ENCODE data around the gene EPHB2. TPM values are rescaled to one million over a fixed set of nuclear protein-coding genes. Genes with fewer than 3 reads are reported as not detected.

EPHB2 gene
- total and polyA plus RNA-seq, 9 donors: 10.7 to 31.7 (median 20.4) TPM

GRCh38 chr1:22812993-22813790, 102.6 kb downstream of the EPHB2 start:
- Histone ChIP-seq H3K27ac (ENCODE audit: low read length) (no peak overlapping the region), H3K4me3 (ENCODE audit: low read length) (no peak overlapping the region), H3K27me3 (ENCODE audit: control insufficient read depth, insufficient read depth, low read length) (no peaks in the 10 kb centered on the region), H3K36me3 (ENCODE audit: control insufficient read depth, insufficient read depth, low read length) (no peaks in the 10 kb centered on the region), H3K9me3 (replicated peaks; ENCODE audit: control insufficient read depth, low read depth, low read length) (no peaks in the 10 kb centered on the region), H3K4me1 (ENCODE audit: control insufficient read depth, insufficient read depth, low read length) (peaks cover 33% of the 10 kb centered on the region)
- WGBS (ENCODE audit: insufficient coverage): 91% methylated on average over 4 of the region's 7 CpGs
- no peak for DNase-seq

DNA sequence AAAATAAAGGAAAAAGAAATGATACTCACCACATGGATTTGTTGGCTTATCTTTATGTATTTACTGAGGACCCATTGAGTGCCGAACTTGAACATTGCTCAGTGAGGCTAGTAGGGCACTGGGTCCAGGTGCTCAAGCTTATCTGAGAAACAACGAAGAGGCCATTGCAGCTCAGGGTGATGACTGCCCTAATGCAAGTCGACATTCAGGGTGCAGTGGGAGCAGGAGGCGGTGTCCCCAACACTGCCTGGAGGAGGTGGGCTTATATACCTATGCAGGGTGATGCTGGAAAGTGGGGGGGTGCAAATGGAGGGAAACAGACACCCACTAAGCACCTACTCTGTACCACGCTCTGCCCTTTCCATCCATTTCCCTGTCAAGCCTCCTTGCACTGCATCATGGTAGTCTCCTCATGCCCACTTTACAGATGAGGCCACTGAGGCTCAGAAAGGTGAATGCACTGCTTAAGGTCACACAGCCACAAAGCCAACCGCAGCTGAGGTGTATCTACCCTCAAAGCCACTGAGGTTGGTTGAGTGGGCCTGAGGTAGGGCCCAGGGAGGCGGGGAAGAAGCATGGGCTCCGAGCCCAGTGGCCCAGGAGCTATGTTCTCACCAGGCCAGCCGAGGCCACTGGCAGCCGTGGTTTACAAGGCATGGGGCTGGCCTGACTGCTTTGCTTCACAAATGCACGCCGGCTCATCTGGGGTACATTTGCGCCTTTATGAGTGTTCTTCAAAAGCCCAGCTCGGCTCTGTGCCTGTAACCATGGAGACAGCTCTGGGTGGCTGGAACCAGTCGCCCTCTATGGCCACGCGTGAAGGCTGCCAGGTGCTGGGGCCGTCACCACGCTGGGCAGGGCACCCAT, 103.8 kb downstream of the EPHB2 start:
- peaks cover 29% of the 10 kb centered on the region for H3K4me1 ChIP-seq (ENCODE audit: control insufficient read depth, insufficient read depth, low read length)

DNA sequence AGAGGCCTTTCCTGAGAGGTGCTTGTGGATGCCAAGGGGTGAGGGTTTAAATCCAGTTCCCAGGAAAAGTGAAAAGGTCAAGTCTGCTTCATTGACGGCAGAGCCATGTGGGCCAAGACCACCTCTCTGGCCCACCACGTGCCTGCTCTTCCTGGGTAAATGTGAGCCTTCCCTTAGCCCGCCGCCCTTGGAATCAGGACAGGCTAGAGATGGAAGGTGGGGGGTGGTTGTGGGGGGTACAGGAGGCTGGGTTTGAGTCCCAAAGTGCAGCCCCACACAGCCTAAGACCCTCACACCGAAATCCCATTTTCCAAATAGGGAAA, 104.4 kb downstream of the EPHB2 start:
- Histone ChIP-seq H3K36me3 (ENCODE audit: control insufficient read depth, insufficient read depth, low read length) (no peaks in the 10 kb centered on the region), H3K4me3 (ENCODE audit: low read length) (no peak overlapping the region), H3K27ac (ENCODE audit: low read length) (peak overlapping the region; percentile 82), H3K4me1 (ENCODE audit: control insufficient read depth, insufficient read depth, low read length) (peaks cover 29% of the 10 kb centered on the region), H3K27me3 (ENCODE audit: control insufficient read depth, insufficient read depth, low read length) (no peaks in the 10 kb centered on the region), H3K9me3 (replicated peaks; ENCODE audit: control insufficient read depth, low read depth, low read length) (no peaks in the 10 kb centered on the region)
- no peak for DNase-seq
- WGBS (ENCODE audit: insufficient coverage): 18% methylated on average over 2 of the region's 5 CpGs

More for the DNA sequence above, 103.8 kb downstream of the EPHB2 start:
- Histone ChIP-seq H3K27ac (ENCODE audit: low read length) (peak overlapping the region; percentile 82), H3K36me3 (ENCODE audit: control insufficient read depth, insufficient read depth, low read length) (no peaks in the 10 kb centered on the region), H3K4me3 (ENCODE audit: low read length) (no peak overlapping the region), H3K9me3 (replicated peaks; ENCODE audit: control insufficient read depth, low read depth, low read length) (no peaks in the 10 kb centered on the region), H3K27me3 (ENCODE audit: control insufficient read depth, insufficient read depth, low read length) (no peaks in the 10 kb centered on the region)
- peak; percentile 94 for DNase-seq
- 39% methylated on average over 15 of the region's 19 CpGs for WGBS (ENCODE audit: insufficient coverage)

GRCh38 chr1:22815421-22816066, 104.9 kb downstream of the EPHB2 start:
- H3K4me3 ChIP-seq (ENCODE audit: low read length): no peak overlapping the region
- WGBS (ENCODE audit: insufficient coverage): 19% methylated on average over 10 of the region's 12 CpGs
- peak; percentile 97 for DNase-seq
- no peaks in the 10 kb centered on the region for H3K9me3 ChIP-seq (replicated peaks; ENCODE audit: control insufficient read depth, low read depth, low read length)
- H3K27me3 ChIP-seq (ENCODE audit: control insufficient read depth, insufficient read depth, low read length): no peaks in the 10 kb centered on the region
- peaks cover 29% of the 10 kb centered on the region for H3K4me1 ChIP-seq (ENCODE audit: control insufficient read depth, insufficient read depth, low read length)
- peak overlapping the region; percentile 82 for H3K27ac ChIP-seq (ENCODE audit: low read length)
- no peaks in the 10 kb centered on the region for H3K36me3 ChIP-seq (ENCODE audit: control insufficient read depth, insufficient read depth, low read length)

GRCh38 chr1:22816067-22816775, 105.6 kb downstream of the EPHB2 start:
- Histone ChIP-seq H3K27me3 (ENCODE audit: control insufficient read depth, insufficient read depth, low read length) (no peaks in the 10 kb centered on the region), H3K27ac (ENCODE audit: low read length) (peak overlapping the region; percentile 82), H3K9me3 (replicated peaks; ENCODE audit: control insufficient read depth, low read depth, low read length) (no peaks in the 10 kb centered on the region), H3K36me3 (ENCODE audit: control insufficient read depth, insufficient read depth, low read length) (no peaks in the 10 kb centered on the region), H3K4me3 (ENCODE audit: low read length) (no peak overlapping the region), H3K4me1 (ENCODE audit: control insufficient read depth, insufficient read depth, low read length) (peaks cover 29% of the 10 kb centered on the region)
- WGBS (ENCODE audit: insufficient coverage): 73% methylated on average over 8 of the region's 9 CpGs
- peak; percentile 68 for DNase-seq

- H3K27ac ChIP-seq (ENCODE audit: low read length): no peak overlapping the region
- H3K9me3 ChIP-seq (replicated peaks; ENCODE audit: control insufficient read depth, low read depth, low read length): no peaks in the 10 kb centered on the region
Measured at GRCh38 chr1:22816803-22817202, 106.2 kb downstream of the EPHB2 start.

GRCh38 chr1:22817462-22817861, 106.8 kb downstream of the EPHB2 start:
- Histone ChIP-seq H3K9me3 (replicated peaks; ENCODE audit: control insufficient read depth, low read depth, low read length) (no peaks in the 10 kb centered on the region), H3K4me1 (ENCODE audit: control insufficient read depth, insufficient read depth, low read length) (peaks cover 29% of the 10 kb centered on the region), H3K36me3 (ENCODE audit: control insufficient read depth, insufficient read depth, low read length) (no peaks in the 10 kb centered on the region), H3K4me3 (ENCODE audit: low read length) (no peak overlapping the region), H3K27me3 (ENCODE audit: control insufficient read depth, insufficient read depth, low read length) (no peaks in the 10 kb centered on the region), H3K27ac (ENCODE audit: low read length) (no peak overlapping the region)
- 86% methylated on average over 5 of the region's 5 CpGs for WGBS (ENCODE audit: insufficient coverage)
- DNase-seq: no peak

More at GRCh38 chr1:22816803-22817202, 106.2 kb downstream of the EPHB2 start:
- H3K36me3 ChIP-seq (ENCODE audit: control insufficient read depth, insufficient read depth, low read length): no peaks in the 10 kb centered on the region
- no peak for DNase-seq
- H3K4me1 ChIP-seq (ENCODE audit: control insufficient read depth, insufficient read depth, low read length): peaks cover 29% of the 10 kb centered on the region
- H3K4me3 ChIP-seq (ENCODE audit: low read length): no peak overlapping the region
- no peaks in the 10 kb centered on the region for H3K27me3 ChIP-seq (ENCODE audit: control insufficient read depth, insufficient read depth, low read length)
- 86% methylated on average over 4 of the region's 5 CpGs for WGBS (ENCODE audit: insufficient coverage)

GRCh38 chr1:22818061-22818770, 107.6 kb downstream of the EPHB2 start:
- peaks cover 29% of the 10 kb centered on the region for H3K4me1 ChIP-seq (ENCODE audit: control insufficient read depth, insufficient read depth, low read length)
- no peak for DNase-seq
- 77% methylated on average over 10 of the region's 11 CpGs for WGBS (ENCODE audit: insufficient coverage)
- no peaks in the 10 kb centered on the region for H3K36me3 ChIP-seq (ENCODE audit: control insufficient read depth, insufficient read depth, low read length)
- H3K27ac ChIP-seq (ENCODE audit: low read length): no peak overlapping the region
- no peaks in the 10 kb centered on the region for H3K27me3 ChIP-seq (ENCODE audit: control insufficient read depth, insufficient read depth, low read length)
- no peak overlapping the region for H3K4me3 ChIP-seq (ENCODE audit: low read length)
- no peaks in the 10 kb centered on the region for H3K9me3 ChIP-seq (replicated peaks; ENCODE audit: control insufficient read depth, low read depth, low read length)

DNA sequence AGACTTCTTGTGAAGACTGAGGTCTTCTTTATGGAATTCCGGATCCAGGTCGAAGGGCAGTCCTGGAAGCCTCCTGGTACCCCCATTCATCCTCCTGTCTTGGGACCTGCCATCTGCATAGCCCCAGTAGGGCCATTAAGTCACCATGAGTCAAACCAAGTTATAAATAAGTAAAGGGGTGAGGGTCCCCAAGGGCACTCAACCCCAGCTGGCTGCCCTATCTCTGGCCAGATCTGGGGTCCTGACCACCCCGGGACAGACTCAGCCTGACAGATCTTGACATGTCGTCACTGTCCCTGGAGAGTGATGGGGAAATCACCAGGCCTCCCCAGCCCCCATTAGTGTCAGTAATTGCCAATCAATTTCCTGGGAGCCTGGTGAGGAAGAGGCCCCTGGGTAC, 108.7 kb downstream of the EPHB2 start:
- no peaks in the 10 kb centered on the region for H3K9me3 ChIP-seq (replicated peaks; ENCODE audit: control insufficient read depth, low read depth, low read length)
- no peak overlapping the region for H3K4me3 ChIP-seq (ENCODE audit: low read length)
- H3K4me1 ChIP-seq (ENCODE audit: control insufficient read depth, insufficient read depth, low read length): peaks cover 28% of the 10 kb centered on the region
- no peak for DNase-seq
- H3K27ac ChIP-seq (ENCODE audit: low read length): no peak overlapping the region
- no CpG with 5 or more reads among the region's 4 CpGs for WGBS (ENCODE audit: insufficient coverage)
- no peaks in the 10 kb centered on the region for H3K36me3 ChIP-seq (ENCODE audit: control insufficient read depth, insufficient read depth, low read length)
- H3K27me3 ChIP-seq (ENCODE audit: control insufficient read depth, insufficient read depth, low read length): no peaks in the 10 kb centered on the region
